OCI-LY1 (cell line): Measurements from ENCODE around the gene SLC39A5.

ENCODE experiments used
- EZH2 ChIP-seq: fragments of 200-600 bp; sonication (generic), shearing (Covaris generic); IDR thresholded peaks from 2 replicates; pipeline ENCODE4 v1.8.0; 2017; ENCODE audit warnings: borderline replicate concordance, mixed run types, mild to moderate bottlenecking, antibody characterized with exemption, low read length, moderate library complexity, mixed read lengths
- TF ChIP-seq, protein P1 (sequence below): fragments of 200-600 bp; sonication (generic), shearing (Covaris generic); IDR thresholded peaks from 2 replicates; pipeline ENCODE4 v1.5.1; 2017; ENCODE audit warnings: mild to moderate bottlenecking, antibody characterized with exemption, low read length, moderate library complexity, mixed read lengths

DNA sequence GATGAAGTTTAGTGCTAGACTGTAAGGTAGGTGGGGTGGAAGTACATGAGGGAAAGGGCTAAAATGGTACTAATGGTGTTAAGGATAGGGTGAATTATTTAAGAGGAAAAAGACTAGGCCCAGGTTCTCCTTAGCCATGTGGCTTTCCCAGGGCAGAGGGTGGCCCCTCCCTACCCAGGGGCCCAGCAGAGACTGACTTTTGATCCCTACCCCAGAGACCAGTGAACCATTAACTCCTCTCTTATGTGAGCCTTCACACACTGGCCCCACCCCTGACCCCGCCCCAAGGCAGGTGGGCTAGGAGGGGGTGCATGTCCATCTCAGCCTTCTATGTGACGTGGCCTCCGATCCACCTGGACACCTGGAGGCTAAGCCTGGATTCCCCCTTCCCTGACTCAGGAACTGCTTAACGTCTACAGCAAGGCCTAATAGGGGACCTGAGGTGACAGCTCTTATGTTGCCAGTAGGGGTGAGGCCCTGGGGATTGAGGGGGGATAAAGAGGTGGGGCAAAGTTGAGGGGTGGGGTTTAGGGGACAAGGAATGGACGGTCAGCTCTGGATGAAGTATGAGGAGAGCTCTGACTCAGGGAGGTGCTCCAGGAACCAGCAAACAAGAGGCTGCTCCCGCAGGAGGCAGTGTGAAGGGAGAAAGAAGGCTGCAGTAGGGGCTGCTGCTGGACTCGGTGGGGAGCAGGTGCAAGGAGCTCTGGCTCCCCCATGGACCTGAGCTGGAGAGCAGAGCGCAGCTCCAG lies 757 bp downstream of the SLC39A5 start:
- no peak for TF ChIP-seq EZH2
- TF ChIP-seq, protein P1, sequence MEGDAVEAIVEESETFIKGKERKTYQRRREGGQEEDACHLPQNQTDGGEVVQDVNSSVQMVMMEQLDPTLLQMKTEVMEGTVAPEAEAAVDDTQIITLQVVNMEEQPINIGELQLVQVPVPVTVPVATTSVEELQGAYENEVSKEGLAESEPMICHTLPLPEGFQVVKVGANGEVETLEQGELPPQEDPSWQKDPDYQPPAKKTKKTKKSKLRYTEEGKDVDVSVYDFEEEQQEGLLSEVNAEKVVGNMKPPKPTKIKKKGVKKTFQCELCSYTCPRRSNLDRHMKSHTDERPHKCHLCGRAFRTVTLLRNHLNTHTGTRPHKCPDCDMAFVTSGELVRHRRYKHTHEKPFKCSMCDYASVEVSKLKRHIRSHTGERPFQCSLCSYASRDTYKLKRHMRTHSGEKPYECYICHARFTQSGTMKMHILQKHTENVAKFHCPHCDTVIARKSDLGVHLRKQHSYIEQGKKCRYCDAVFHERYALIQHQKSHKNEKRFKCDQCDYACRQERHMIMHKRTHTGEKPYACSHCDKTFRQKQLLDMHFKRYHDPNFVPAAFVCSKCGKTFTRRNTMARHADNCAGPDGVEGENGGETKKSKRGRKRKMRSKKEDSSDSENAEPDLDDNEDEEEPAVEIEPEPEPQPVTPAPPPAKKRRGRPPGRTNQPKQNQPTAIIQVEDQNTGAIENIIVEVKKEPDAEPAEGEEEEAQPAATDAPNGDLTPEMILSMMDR, result no peak
